Sigmoid colon (tissue), 4 donors: ENCODE results near the gene BGLAP.

ENCODE experiments used
- EP300 ChIP-seq, 4 donors: sonication (generic); formaldehyde crosslinking; IDR thresholded peaks; one replicate each; pipeline ENCODE4 v1.6.1; 2017; ENCODE audit warnings: antibody characterized with exemption in 4 of 4
- POLR2A ChIP-seq, 2 donors: fragments of 450-650 bp; IDR thresholded peaks; one replicate each; pipeline ENCODE4 v1.6.1; 2016; ENCODE audit warnings: antibody characterized with exemption in 2 of 2, mild to moderate bottlenecking in 2 of 2, moderate library complexity in 2 of 2
- POLR2AphosphoS5 ChIP-seq, 4 donors: sonication (generic); formaldehyde crosslinking; IDR thresholded peaks; one replicate each; pipeline ENCODE4 v1.6.1; 2017; ENCODE audit warnings: antibody characterized with exemption in 4 of 4
- TF ChIP-seq, protein P1 (sequence below), 4 experiments: fragments of 450-650 bp in 3 of 4; fragments of 200-600 bp in 1 of 4; IDR thresholded peaks; one replicate each; pipeline ENCODE4 v1.5.1; 2016 to 2019; ENCODE audit warnings: antibody characterized with exemption in 4 of 4, mild to moderate bottlenecking in 3 of 4, moderate library complexity in 2 of 4

DNA sequence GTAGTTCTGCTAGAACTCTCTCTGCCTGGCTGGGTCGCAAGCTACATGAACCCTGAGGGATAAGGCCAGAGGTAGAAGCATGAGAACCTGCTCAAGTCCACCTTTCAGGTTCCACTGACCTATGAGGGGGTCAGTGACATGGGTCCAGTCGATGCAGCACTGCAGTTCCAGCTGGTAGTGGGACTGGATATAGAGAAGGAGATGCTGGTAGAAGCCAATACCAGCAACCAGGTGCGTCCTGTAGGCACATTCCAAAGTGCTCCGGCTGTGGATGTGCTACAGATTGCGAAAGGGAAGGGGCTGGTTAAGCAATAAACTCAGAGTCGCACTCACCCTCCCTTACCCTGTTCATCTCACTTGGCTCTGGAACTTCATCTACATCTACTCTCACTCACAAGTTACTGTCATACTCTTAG is 35.0 kb downstream of the BGLAP start:
- TF ChIP-seq, protein P1, sequence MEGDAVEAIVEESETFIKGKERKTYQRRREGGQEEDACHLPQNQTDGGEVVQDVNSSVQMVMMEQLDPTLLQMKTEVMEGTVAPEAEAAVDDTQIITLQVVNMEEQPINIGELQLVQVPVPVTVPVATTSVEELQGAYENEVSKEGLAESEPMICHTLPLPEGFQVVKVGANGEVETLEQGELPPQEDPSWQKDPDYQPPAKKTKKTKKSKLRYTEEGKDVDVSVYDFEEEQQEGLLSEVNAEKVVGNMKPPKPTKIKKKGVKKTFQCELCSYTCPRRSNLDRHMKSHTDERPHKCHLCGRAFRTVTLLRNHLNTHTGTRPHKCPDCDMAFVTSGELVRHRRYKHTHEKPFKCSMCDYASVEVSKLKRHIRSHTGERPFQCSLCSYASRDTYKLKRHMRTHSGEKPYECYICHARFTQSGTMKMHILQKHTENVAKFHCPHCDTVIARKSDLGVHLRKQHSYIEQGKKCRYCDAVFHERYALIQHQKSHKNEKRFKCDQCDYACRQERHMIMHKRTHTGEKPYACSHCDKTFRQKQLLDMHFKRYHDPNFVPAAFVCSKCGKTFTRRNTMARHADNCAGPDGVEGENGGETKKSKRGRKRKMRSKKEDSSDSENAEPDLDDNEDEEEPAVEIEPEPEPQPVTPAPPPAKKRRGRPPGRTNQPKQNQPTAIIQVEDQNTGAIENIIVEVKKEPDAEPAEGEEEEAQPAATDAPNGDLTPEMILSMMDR (IDR thresholded peaks at IDR 0.05), result no peak
- TF ChIP-seq POLR2AphosphoS5 (IDR thresholded peaks at IDR 0.05) (no peak), POLR2A (IDR thresholded peaks at IDR 0.05) (no peak), EP300 (IDR thresholded peaks at IDR 0.05) (no peak)
